NCI-H82 (cell line): Measurements from ENCODE around the gene FAM216A.
"Not testable (repeated sequence)": the region's sequence is repeated elsewhere in the genome, so short reads cannot be mapped to it uniquely, and the experiment has no call there.

Source experiments
- DNase-seq: peaks from one replicate; lab custom pipeline; 2025; lab: John Stamatoyannopoulos, UW

FAM216A gene

GRCh38 chr12:110498984-110499706 lies 30.5 kb downstream of the FAM216A start:
- DNase-seq = peak; percentile 52

GRCh38 chr12:110501399-110501751 lies 32.7 kb downstream of the FAM216A start:
- DNase-seq = peak; percentile 66

- peak; percentile 99 for DNase-seq
Observed at GRCh38 chr12:110501752-110502738, 33.4 kb downstream of the FAM216A start, which contains the start of the genes RAD9B and VPS29. Gene RAD9B, plus strand, starts transcription at chr12:110502331. Its CDS starts 7 bp downstream, at chr12:110502338. Gene VPS29, minus strand, starts transcription at chr12:110502111. Its CDS starts 60 bp downstream, at chr12:110502051.

GRCh38 chr12:110503432-110503831 lies 34.8 kb downstream of the FAM216A start:
- DNase-seq = no peak

GRCh38 chr12:110505332-110505731 lies 36.7 kb downstream of the FAM216A start:
- DNase-seq = no peak

GRCh38 chr12:110508071-110508586 lies 39.5 kb downstream of the FAM216A start:
- DNase-seq = no peak

GRCh38 chr12:110513842-110514241 lies 45.2 kb downstream of the FAM216A start:
- peak; percentile 12 for DNase-seq

- DNase-seq = no peak
Observed at GRCh38 chr12:110514363-110514762, 45.7 kb downstream of the FAM216A start.

- no peak for DNase-seq
Observed at GRCh38 chr12:110516995-110517394, 48.4 kb downstream of the FAM216A start.

- DNase-seq = not testable (repeated sequence)
Observed at GRCh38 chr12:110518014-110518413, 49.4 kb downstream of the FAM216A start.

GRCh38 chr12:110520876-110521712 lies 52.4 kb downstream of the FAM216A start:
- DNase-seq = not testable (repeated sequence)

GRCh38 chr12:110528277-110528839 lies 59.7 kb downstream of the FAM216A start:
- DNase-seq = peak; percentile 23

GRCh38 chr12:110530511-110530910 lies 61.9 kb downstream of the FAM216A start:
- DNase-seq = no peak

GRCh38 chr12:110531741-110532333 lies 63.2 kb downstream of the FAM216A start:
- DNase-seq = no peak

GRCh38 chr12:110532644-110533043 lies 64.0 kb downstream of the FAM216A start:
- DNase-seq = no peak

- no peak for DNase-seq
Observed at GRCh38 chr12:110533607-110534006, 65.0 kb downstream of the FAM216A start.

GRCh38 chr12:110534811-110535210 lies 66.2 kb downstream of the FAM216A start:
- no peak for DNase-seq

GRCh38 chr12:110536834-110537604 lies 68.4 kb downstream of the FAM216A start:
- DNase-seq = no peak

GRCh38 chr12:110537605-110538409 lies 69.2 kb downstream of the FAM216A start:
- no peak for DNase-seq
